K562 (cell line): Measurements from ENCODE around the gene ANKRD10. TPM values are rescaled to one million over a fixed set of nuclear protein-coding genes. Genes with fewer than 3 reads are reported as not detected.

Experiments used
- CC2D1A ChIP-seq: fragments of 450-650 bp; IDR thresholded peaks from 2 replicates; pipeline ENCODE4 v1.6.1; 2017; ENCODE audit warnings: mild to moderate bottlenecking
- CHAMP1 ChIP-seq: fragments of 450-650 bp; IDR thresholded peaks from 2 replicates; pipeline ENCODE4 v1.6.1; 2016; ENCODE audit warnings: mild to moderate bottlenecking
- DEAF1 ChIP-seq: fragments of 450-650 bp; formaldehyde crosslinking; IDR thresholded peaks from 2 replicates; pipeline ENCODE4 v1.4.0; 2020; ENCODE audit warnings: mild to moderate bottlenecking, moderate library complexity
- ESRRB ChIP-seq: fragments of 250-450 bp; sonication (Bioruptor Pico); IDR thresholded peaks from 2 replicates; pipeline ENCODE4 v1.5.0; 2020; ENCODE audit warnings: mild to moderate bottlenecking, moderate library complexity, borderline replicate concordance
- HNRNPUL1 ChIP-seq: fragments of 200-400 bp; formaldehyde crosslinking; IDR thresholded peaks from 2 replicates; pipeline ENCODE4 v1.6.1; 2017; ENCODE audit warnings: low read length
- HOMEZ ChIP-seq: fragments of 250-450 bp; sonication (Bioruptor Pico); IDR thresholded peaks from 2 replicates; pipeline ENCODE4 v1.4.0; 2020; ENCODE audit warnings: mild to moderate bottlenecking, moderate library complexity
- KDM2B ChIP-seq: fragments of 250-450 bp; sonication (Bioruptor Pico); IDR thresholded peaks from 2 replicates; pipeline ENCODE4 v1.8.0; 2021; ENCODE audit warnings: mild to moderate bottlenecking, moderate library complexity
- MEIS2 ChIP-seq: fragments of 450-650 bp; IDR thresholded peaks from 2 replicates; pipeline ENCODE4 v1.6.1; 2014; ENCODE audit warnings: mild to moderate bottlenecking; ENCODE audit not compliant: partially characterized antibody
- NCOR1 ChIP-seq: fragments of 450-650 bp; IDR thresholded peaks from 2 replicates; pipeline ENCODE4 v1.6.1; 2016; ENCODE audit warnings: mild to moderate bottlenecking, moderate library complexity
- SAFB ChIP-seq: fragments of 200-400 bp; formaldehyde crosslinking; IDR thresholded peaks from 2 replicates; pipeline ENCODE4 v1.6.1; 2017; ENCODE audit warnings: low read depth, low read length, borderline replicate concordance
- SMAD1 ChIP-seq: fragments of 150-350 bp; IDR thresholded peaks from 2 replicates; pipeline ENCODE4 v1.6.1; 2014; ENCODE audit warnings: low read length, low read depth; ENCODE audit not compliant: partially characterized antibody
- SMC3 ChIP-seq: conservative IDR thresholded peaks from 2 replicates; pipeline ENCODE4 v1.6.1; 2011; ENCODE audit warnings: low read depth, low read length, improper control_type of control experiment; ENCODE audit not compliant: insufficient read depth
- TAF9B ChIP-seq: fragments of 450-650 bp; IDR thresholded peaks from 2 replicates; pipeline ENCODE4 v1.6.1; 2018; ENCODE audit warnings: mild to moderate bottlenecking; ENCODE audit not compliant: partially characterized antibody
- ZNF354B ChIP-seq: fragments of 250-450 bp; sonication (Bioruptor Pico); IDR thresholded peaks from 2 replicates; pipeline ENCODE4 v1.4.0; 2020
- polyA plus RNA-seq, 8 experiments: library from polyadenylated mRNA; depleted of rRNA in 4 of 8; stranded (reverse) in 5 of 8; unstranded in 3 of 8; fragments of >200 nt; fragmentation: Nextera tagmentation in 2 of 8; fragmentation: Illumina TruSeq in 1 of 8; extraction: Ambion mirVana in 2 of 8; extraction: Trizol in 1 of 8; gene quantifications; 2 replicates each; pipeline versions ENCODE4 v1.2.1 to v1.2.3, GENCODE V29; 2011 to 2014; ENCODE audit warnings: inconsistent platforms in 1 of 8, missing spikeins in 1 of 8
- total RNA-seq, 7 experiments: library from RNA; depleted of rRNA in 6 of 7; stranded (reverse); fragments of >200 nt in 6 of 7; fragmentation: Illumina TruSeq in 2 of 7; extraction: Trizol in 2 of 7; gene quantifications; 2 replicates each; pipeline versions ENCODE4 v1.2.1 to v1.2.3, GENCODE V29; 2011 to 2021; ENCODE audit warnings: low replicate concordance in 1 of 7
- TF ChIP-seq, protein P1 (sequence below), 2 experiments: fragments of 450-650 bp; IDR thresholded peaks; 2 replicates each; pipeline ENCODE4 v1.6.1; 2016
- TF ChIP-seq, protein P2 (sequence below): IDR thresholded peaks from 3 replicates; pipeline ENCODE4 v1.6.1; 2011; ENCODE audit warnings: borderline replicate concordance, mild to moderate bottlenecking; ENCODE audit not compliant: insufficient read length, insufficient read depth
- TF ChIP-seq, protein P3 (sequence below): fragments of 450-650 bp; conservative IDR thresholded peaks from 2 replicates; pipeline ENCODE4 v1.6.1; 2016; ENCODE audit warnings: missing genetic modification characterization, low read depth, mild to moderate bottlenecking, missing compliant biosample characterization, moderate library complexity

Gene ANKRD10
- total and polyA plus RNA-seq, 9 of the 15 experiments (the other 6 are each of a cell fraction or from before 2014, with no cell fraction given) = 21.7 to 183 (median 45.0) TPM

- TF ChIP-seq KDM2B = no peak
- TF ChIP-seq, protein P1, sequence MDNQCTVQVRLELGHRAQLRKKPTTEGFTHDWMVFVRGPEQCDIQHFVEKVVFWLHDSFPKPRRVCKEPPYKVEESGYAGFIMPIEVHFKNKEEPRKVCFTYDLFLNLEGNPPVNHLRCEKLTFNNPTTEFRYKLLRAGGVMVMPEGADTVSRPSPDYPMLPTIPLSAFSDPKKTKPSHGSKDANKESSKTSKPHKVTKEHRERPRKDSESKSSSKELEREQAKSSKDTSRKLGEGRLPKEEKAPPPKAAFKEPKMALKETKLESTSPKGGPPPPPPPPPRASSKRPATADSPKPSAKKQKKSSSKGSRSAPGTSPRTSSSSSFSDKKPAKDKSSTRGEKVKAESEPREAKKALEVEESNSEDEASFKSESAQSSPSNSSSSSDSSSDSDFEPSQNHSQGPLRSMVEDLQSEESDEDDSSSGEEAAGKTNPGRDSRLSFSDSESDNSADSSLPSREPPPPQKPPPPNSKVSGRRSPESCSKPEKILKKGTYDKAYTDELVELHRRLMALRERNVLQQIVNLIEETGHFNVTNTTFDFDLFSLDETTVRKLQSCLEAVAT (IDR thresholded peaks at IDR 0.05) = peak in 1 of 2 experiments; percentile 62; a peak in 1 of 4 replicates
- peak; percentile 33; the same call in 1 of the 2 replicates for TF ChIP-seq NCOR1
- TF ChIP-seq SMAD1 = no peak
- TF ChIP-seq DEAF1 (CRISPR knock-in tag) = peak; percentile 84
- TF ChIP-seq SAFB = no peak
- no peak for TF ChIP-seq ZNF354B
- TF ChIP-seq, protein P2, sequence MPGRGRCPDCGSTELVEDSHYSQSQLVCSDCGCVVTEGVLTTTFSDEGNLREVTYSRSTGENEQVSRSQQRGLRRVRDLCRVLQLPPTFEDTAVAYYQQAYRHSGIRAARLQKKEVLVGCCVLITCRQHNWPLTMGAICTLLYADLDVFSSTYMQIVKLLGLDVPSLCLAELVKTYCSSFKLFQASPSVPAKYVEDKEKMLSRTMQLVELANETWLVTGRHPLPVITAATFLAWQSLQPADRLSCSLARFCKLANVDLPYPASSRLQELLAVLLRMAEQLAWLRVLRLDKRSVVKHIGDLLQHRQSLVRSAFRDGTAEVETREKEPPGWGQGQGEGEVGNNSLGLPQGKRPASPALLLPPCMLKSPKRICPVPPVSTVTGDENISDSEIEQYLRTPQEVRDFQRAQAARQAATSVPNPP = no peak
- no peak for TF ChIP-seq ESRRB (CRISPR knock-in tag)
- TF ChIP-seq, protein P3, sequence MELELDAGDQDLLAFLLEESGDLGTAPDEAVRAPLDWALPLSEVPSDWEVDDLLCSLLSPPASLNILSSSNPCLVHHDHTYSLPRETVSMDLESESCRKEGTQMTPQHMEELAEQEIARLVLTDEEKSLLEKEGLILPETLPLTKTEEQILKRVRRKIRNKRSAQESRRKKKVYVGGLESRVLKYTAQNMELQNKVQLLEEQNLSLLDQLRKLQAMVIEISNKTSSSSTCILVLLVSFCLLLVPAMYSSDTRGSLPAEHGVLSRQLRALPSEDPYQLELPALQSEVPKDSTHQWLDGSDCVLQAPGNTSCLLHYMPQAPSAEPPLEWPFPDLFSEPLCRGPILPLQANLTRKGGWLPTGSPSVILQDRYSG (tag) = no peak
- TF ChIP-seq MEIS2 = peak; percentile 71
- peak; percentile 80 for TF ChIP-seq CC2D1A
- no peak for TF ChIP-seq TAF9B
- TF ChIP-seq HOMEZ = no peak
- peak; percentile 68; the same call in 1 of the 2 replicates for TF ChIP-seq CHAMP1
- TF ChIP-seq HNRNPUL1 = no peak
- TF ChIP-seq SMC3 = peak; percentile 92
Observed at GRCh38 chr13:110944121-110944967, 29.5 kb upstream of the ANKRD10 start (continued).
